Ramos (cell line): ENCODE measurements around the gene TRPM1.
"Not testable (repeated sequence)": the region's sequence is repeated elsewhere in the genome, so short reads cannot be mapped to it uniquely, and the experiment has no call there.

Experiments used
- in situ Hi-C: fragments of 300-500 bp; cut with MboI; formaldehyde crosslinking; loops from one replicate; pipeline ENCODE4 v1.14.3; 2022; ENCODE audit warnings: low sequenced_read_pairs; ENCODE audit not compliant: unreplicated experiment

TRPM1 gene

GRCh38 chr15:31127596-31128261 lies 26.2 kb upstream of the TRPM1 start:
- in situ Hi-C loops = loop anchor here (10.0 kb wide), 1 partner anchor 233 kb away; no protein-coding TSS in a partner anchor

GRCh38 chr15:31125061-31125460 lies 23.5 kb upstream of the TRPM1 start:
- in situ Hi-C loops = loop anchor here (10.0 kb wide), 1 partner anchor 230 kb away; no protein-coding TSS in a partner anchor

GRCh38 chr15:31116423-31117030 lies 15.0 kb upstream of the TRPM1 start:
- in situ Hi-C loops = no loop called here

GRCh38 chr15:31111091-31111647 lies 9.6 kb upstream of the TRPM1 start:
- in situ Hi-C loops = loop anchor here (5.0 kb wide), 1 partner anchor 51 kb away; no protein-coding TSS in a partner anchor

GRCh38 chr15:31108836-31109235 lies 7.3 kb upstream of the TRPM1 start:
- in situ Hi-C loops = no loop called here

- in situ Hi-C loops = no loop called here
Measured at GRCh38 chr15:31106495-31107300, 5.2 kb upstream of the TRPM1 start.

- in situ Hi-C loops = no loop called here
Measured at GRCh38 chr15:31104003-31104402, 2.5 kb upstream of the TRPM1 start.

GRCh38 chr15:31102374-31103342 lies 1.1 kb upstream of the TRPM1 start:
- in situ Hi-C loops = no loop called here

GRCh38 chr15:31102039-31102321 lies 455 bp upstream of the TRPM1 start:
- in situ Hi-C loops = no loop called here

GRCh38 chr15:31100738-31101137 lies 787 bp downstream of the TRPM1 start:
- in situ Hi-C loops = no loop called here

GRCh38 chr15:31098953-31099740 lies 2.4 kb downstream of the TRPM1 start:
- in situ Hi-C loops = no loop called here

- in situ Hi-C loops = no loop called here
Measured at GRCh38 chr15:31098491-31098917, 3.0 kb downstream of the TRPM1 start.

GRCh38 chr15:31096563-31096962 lies 5.0 kb downstream of the TRPM1 start:
- in situ Hi-C loops = no loop called here

- in situ Hi-C loops = no loop called here
Measured at GRCh38 chr15:31091481-31091880, 10.0 kb downstream of the TRPM1 start.

- in situ Hi-C loops = no loop called here
Measured at GRCh38 chr15:31090766-31091165, 10.8 kb downstream of the TRPM1 start.

- in situ Hi-C loops = no loop called here
Measured at GRCh38 chr15:31089368-31090047, 12.0 kb downstream of the TRPM1 start.

- in situ Hi-C loops = no loop called here
Measured at GRCh38 chr15:31088672-31089367, 12.7 kb downstream of the TRPM1 start.

- in situ Hi-C loops = not testable (repeated sequence)
Measured at GRCh38 chr15:31088041-31088440, 13.5 kb downstream of the TRPM1 start.
